ENCODE results near the gene SAFB.
"Not testable (repeated sequence)": the region's sequence is repeated elsewhere in the genome, so short reads cannot be mapped to it uniquely, and the experiment has no call there.

SAFB gene

GRCh38 chr19:5595129-5595528, 27.8 kb upstream of the SAFB start:
- DNase-seq (ENCODE audit: low read depth), result no peak

DNA sequence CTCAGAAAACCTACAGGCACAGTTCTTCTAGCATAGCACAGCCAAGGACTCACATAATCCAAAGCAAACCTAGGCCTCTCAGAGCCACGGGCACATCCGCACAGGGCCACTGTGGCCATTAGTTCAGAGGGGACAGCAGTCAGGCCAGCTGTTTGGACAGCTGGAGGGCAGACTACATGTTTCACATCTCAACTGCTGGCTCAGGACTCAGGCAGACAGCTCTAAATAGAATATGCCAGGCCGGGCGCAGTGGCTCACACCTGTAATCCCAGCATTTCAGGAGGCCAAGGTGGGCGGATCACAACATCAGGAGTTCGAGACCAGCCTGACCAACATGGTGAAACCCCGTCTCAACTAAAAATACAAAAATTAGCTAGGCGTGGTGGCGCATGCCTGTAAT, 27.1 kb upstream of the SAFB start:
- no peak for DNase-seq (ENCODE audit: low read depth)

GRCh38 chr19:5600797-5601196, 22.1 kb upstream of the SAFB start:
- DNase-seq (ENCODE audit: low read depth), result no peak

DNA sequence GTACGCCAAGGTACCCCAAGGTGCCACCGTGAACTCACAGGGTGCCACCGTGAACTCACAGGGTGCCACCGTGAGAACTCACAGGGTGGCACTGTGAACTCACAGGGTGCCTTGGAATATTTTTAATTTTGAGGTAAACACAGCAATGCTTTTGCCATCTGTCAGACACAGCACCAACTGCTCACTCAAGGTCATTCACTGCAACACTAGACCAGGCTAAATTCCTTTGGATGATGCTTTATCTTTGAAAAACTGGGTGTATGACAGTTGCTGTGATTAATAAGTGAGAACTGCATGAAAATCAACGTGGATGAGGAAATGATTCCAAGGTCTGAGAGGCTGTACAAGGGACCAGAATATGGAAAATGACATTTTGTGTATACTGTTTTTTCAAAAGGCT, 19.3 kb upstream of the SAFB start:
- no peak for DNase-seq (ENCODE audit: low read depth)

DNA sequence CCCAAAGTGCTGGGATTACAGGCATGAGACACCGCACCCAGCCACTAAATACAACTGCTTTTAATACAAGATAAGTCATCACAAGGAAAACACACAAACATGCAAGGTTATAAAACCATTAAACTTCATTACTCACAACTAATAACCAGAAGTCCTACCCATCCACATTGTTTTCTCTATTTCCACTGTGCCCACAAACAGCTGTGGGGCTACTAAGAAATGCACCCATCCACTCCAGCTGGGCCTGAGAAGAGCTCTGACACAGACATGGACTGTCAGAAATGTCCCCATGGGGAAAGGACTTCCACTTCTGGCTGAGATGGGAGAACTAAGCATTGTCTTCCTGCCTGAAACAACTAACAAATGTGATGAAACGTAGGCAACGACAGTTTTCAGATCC, 17.5 kb upstream of the SAFB start:
- no peak for DNase-seq (ENCODE audit: low read depth)

DNA sequence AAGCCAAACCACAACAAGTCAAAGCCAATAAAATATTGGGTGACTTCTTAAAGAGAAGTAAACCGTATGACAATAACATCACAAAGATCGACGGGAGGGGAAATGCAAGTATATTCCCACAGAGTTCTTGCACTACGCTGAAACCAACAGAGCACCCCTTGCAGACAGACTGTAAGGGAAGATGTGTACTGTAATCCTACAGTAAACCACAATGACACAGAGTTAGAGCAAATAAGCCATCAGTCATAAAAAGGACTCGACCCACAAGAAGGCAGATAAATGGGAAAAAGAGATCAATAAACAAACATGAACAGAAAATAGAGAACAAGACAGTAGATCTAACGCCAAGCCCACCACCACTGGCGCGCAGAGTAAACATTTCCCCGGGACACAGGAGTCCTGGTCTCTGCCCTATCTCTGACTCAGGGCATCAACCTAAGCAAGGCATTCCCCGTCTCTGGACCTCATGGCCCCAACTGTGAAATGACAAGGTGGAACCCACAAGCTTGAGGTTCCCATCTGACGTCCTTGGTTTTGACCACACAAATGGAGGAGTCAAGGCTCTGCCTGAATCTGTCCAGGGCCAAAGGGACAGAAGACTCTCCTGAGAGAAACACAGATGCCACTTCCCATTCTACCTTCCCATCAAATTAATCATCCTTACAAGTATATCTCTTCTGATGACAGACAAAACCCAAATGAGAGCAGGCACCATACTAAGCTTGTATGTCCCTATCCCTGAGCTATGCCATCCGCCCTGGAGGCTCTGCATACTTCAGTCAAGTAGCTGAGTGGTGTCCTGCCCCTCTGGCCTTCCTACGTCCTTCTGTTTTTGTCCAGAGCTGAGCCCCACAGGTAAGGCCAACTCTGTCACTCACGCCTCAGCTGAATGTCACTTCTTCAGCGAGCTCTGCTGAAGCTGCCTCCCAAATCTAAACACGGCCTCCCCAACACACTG, 15.3 kb upstream of the SAFB start:
- no peak for DNase-seq (ENCODE audit: low read depth)

DNA sequence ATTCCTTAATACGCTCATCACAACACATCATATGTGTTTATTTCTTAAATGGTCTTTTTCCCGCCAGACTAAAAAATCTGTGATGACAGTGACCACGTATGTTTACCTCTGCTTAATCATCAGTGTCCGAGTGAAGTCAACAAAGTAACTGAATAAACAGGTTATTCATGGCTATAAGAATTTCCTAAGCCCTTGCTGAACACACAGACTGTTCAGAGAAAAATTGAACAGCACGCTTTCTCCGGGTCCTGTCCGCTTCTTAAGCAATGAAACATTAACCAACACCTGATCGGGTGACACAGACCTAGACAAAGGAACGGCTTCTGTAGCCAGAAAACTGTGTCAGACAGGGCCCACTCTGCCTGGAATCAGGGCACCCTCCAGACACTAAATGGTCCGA, 14.6 kb upstream of the SAFB start:
- DNase-seq (ENCODE audit: low read depth), result no peak

- DNase-seq (ENCODE audit: low read depth), result not testable (repeated sequence)
These were observed 14.1 kb upstream of the SAFB start for GRCh38 chr19:5608766-5609165.

- no peak for DNase-seq (ENCODE audit: low read depth)
These were observed 12.9 kb upstream of the SAFB start for GRCh38 chr19:5609881-5610448.

GRCh38 chr19:5612891-5613865, 9.7 kb upstream of the SAFB start:
- no peak for DNase-seq (ENCODE audit: low read depth)

DNA sequence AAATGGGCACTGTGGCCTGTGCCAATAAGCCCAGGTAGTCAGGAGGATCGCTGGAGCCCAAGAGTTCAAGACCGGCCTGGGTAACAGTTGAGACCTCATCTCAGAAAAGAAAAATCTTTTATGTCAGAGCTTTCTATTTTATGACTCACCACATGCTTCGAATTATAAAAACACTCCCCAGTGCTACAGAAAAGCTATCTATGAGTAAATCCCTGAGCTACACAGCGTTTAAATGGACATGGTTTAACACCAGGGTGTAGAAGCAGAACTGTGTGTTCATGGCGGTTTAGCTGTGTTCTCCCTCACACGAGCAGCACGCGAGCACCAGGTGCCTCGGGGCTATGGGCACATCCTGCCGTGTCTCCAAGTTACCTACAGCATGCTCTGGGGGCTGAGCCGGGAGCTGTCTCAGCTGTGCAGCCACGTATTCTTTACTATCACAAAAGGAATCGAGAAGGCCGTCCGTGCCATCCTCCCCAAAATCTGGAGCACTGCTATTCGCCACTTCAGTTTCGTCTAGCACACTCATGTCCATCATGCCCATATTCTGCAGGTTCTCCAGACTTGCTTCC, 7.0 kb upstream of the SAFB start:
- DNase-seq (ENCODE audit: low read depth), result no peak

DNA sequence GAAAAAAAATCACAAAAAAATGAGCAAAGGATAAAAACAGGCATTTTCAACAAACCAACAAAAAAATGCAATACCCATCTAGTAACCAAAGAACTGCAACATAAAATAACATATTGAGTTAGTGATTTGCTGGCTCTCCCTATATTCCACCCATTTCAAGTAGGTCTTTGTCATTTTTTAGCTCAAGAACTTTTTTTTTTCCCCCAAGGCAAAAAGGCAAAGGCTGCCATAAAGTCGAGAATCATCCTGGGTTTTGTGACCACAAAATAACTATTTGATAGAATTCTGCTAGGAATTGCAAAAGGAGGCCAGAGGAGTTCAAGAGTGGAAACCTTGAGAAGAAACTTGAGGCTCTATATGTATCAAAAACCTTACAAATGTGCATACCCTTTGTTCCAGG, 5.8 kb upstream of the SAFB start:
- no peak for DNase-seq (ENCODE audit: low read depth)

DNA sequence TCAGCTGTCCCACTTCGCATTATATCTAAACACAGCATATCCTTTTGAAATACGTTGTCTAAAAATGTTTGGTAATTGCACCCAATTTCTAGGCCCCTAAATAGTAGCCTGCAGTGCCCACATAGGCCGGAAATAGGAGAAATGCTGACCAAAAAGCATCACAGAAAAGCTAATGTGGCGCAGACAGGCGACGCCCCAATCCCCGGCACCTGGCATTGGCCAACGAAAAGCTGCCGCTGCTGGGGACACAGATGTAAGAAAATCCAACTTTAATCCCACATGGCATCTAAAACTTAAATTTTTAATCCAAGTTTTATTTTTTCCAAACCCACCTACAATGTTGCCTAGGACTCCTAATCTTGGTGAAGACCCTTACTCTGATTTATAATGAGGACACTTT, 4.3 kb upstream of the SAFB start:
- no peak for DNase-seq (ENCODE audit: low read depth)

DNA sequence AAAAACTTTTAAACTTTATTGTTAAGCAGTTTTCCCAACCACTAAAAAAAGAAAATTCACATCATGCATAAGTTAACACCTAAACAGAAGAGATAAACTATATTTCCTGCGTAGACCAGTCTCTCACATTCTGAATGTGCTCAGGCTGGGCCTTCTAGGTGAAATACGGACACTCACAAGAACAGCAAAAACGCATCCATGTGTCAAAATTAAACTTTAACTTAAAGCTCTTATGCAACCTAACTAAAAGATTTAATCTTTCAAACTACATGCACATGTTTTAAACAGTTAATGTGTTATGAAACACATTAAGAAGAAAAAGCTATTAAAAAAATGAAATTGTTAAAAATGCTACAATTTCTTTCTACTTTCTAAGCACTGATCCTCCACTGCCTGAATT, 2.9 kb upstream of the SAFB start:
- no peak for DNase-seq (ENCODE audit: low read depth)

DNA sequence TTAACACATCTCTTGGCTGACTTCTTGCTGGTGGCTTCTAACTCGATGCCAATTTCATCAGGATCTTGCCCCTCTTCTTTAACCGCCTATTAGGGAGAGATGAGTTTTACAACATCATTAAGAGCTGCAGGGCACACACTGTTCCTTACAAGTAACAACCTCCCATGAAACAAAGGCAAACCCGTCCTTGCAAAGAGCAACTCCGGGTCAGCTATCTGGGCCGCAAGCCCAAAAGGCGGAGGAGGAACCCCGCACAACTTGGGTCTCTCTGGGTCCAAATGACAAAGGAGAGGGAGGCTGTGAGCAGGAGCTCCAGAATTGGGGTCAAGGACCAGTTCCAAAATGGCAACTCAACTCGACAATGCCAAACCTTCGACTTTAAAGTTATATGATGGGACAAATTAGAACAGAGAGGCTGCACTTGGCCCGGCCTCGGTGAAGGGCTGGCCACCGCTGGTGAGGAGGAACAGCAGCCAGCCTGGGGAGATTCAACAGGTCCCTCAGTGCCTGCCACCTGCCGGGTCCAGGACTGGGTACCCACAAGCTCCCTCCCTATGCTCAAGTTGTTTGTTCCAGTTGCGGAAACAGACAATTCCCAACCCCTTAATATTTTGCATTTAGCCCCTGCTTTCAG, 1.5 kb upstream of the SAFB start:
- no peak for DNase-seq (ENCODE audit: low read depth)

GRCh38 chr19:5621945-5622464, 878 bp upstream of the SAFB start:
- DNase-seq (ENCODE audit: low read depth), result no peak

DNA sequence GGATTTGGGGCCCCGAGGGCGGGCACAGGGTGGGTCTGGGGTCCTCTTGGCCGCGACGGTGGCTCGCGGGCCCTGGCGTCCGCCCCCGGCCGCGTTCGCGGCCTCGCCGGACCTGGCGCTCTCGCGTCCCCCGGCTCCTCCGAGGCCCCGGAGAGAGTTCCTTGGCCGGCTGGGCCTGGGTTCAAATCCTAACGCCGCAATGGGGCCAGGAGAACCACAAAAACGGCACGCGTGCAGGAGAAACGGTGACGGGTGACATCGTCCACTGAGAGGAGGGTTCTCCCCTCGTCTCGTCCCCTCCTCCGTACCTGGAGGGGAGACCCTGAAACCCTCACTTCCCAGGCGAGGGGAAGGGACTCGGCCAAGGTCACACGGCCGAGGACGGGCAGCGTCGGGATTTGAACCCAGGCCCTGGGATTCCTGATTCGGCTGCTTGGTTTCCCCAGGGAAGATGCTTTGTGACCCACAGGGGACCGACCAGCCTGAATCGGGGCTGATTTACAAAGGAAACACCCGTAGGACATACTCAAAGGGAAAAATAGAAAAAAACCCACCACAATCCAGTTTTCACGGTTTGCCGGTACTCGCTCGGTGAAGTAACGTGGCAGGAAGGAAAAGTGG, 624 bp downstream of the SAFB start:
- DNase-seq (ENCODE audit: low read depth), result no peak

GRCh38 chr19:5624018-5624663, 1.3 kb downstream of the SAFB start:
- DNase-seq (ENCODE audit: low read depth), result peak; percentile 57

GRCh38 chr19:5624741-5625278, 1.9 kb downstream of the SAFB start:
- no peak for DNase-seq (ENCODE audit: low read depth)

GRCh38 chr19:5625641-5626040, 2.8 kb downstream of the SAFB start:
- no peak for DNase-seq (ENCODE audit: low read depth)

All from fibroblast of gingiva (primary cell).